Measurements from ENCODE around the gene PYGB. TPM values are rescaled to one million over a fixed set of nuclear protein-coding genes. Genes with fewer than 3 reads are reported as not detected.

PYGB gene
- total and polyA plus RNA-seq, 4 donors: 30.3 to 90.3 (median 47.3) TPM

DNA sequence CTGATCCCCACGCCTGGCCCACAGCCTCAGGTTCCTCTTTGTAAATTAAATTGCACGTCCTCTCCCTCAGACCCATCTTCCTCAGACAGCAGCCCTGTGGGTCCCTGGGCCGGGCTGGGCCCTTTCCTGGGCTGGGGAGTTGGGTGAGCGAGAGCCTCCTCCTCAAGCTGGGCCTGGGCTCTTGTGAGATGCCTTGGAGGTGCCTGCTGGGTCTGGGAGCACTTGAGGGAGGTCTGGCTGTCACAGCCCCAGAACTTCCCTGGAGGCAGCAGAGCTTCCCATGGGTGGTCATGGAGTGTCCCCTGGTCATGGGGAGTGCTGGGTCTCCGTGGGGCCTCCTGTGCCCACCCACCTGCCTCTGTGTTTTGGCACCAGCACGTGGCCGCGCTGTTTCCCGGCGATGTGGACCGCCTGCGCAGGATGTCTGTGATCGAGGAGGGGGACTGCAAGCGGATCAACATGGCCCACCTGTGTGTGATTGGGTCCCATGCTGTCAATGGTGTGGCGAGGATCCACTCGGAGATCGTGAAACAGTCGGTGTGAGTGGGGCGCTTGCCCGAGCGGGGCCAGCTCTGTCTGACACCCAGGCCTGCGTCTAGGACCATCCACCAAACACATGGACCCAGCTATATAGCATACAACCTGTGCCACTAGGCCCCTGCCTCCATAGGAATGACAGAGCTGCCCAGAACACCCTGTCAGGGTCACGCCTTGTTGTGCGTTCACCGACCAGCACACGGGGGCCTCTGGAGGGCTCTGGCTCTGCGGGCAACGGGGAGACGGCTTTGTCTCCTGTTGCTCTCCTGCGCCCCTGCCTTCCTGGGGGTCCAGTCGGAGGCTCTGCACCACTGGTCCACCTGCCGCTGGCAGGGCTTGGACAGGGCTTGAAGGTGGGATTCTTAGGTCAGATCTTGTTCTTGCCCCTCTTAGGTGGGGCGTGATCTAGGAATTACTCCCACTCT, 33.0 kb downstream of the PYGB start:
- H3K9me3 ChIP-seq (ENCODE audit: control insufficient read depth in 4 of 4, insufficient read depth in 3 of 4, low read length in 3 of 4): no peaks in the 10 kb centered on the region
- peaks cover 4 to 91% (median 22%) of the 10 kb centered on the region in 4 donors for H3K36me3 ChIP-seq (ENCODE audit: control insufficient read depth in 4 of 4, insufficient read depth in 4 of 4, low read length in 4 of 4)
- H3K27ac ChIP-seq (ENCODE audit: low read depth in 1 of 2, low read length in 1 of 2): no peak overlapping the region
- DNase-seq: peak in 1 of 3 donors; percentile 11
- WGBS, 2 donors: 96 to 97% methylated on average over 33 of the region's 33 CpGs
- TF ChIP-seq, protein P1, sequence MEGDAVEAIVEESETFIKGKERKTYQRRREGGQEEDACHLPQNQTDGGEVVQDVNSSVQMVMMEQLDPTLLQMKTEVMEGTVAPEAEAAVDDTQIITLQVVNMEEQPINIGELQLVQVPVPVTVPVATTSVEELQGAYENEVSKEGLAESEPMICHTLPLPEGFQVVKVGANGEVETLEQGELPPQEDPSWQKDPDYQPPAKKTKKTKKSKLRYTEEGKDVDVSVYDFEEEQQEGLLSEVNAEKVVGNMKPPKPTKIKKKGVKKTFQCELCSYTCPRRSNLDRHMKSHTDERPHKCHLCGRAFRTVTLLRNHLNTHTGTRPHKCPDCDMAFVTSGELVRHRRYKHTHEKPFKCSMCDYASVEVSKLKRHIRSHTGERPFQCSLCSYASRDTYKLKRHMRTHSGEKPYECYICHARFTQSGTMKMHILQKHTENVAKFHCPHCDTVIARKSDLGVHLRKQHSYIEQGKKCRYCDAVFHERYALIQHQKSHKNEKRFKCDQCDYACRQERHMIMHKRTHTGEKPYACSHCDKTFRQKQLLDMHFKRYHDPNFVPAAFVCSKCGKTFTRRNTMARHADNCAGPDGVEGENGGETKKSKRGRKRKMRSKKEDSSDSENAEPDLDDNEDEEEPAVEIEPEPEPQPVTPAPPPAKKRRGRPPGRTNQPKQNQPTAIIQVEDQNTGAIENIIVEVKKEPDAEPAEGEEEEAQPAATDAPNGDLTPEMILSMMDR (IDR thresholded peaks at IDR 0.05; ENCODE audit: control extremely low read depth, extremely low read depth): no peak
- H3K27me3 ChIP-seq (ENCODE audit: control insufficient read depth in 3 of 3, insufficient read depth in 3 of 3, low read length in 2 of 3): no peaks in the 10 kb centered on the region
- no peak for ATAC-seq (ENCODE audit: insufficient read depth, low FRiP score)
- H3K4me3 ChIP-seq: no peak overlapping the region
- no peak overlapping the region for H3K9ac ChIP-seq (ENCODE audit: insufficient read depth in 1 of 2, low read length in 2 of 2)
- no peaks in the 10 kb centered on the region for H3K4me1 ChIP-seq (ENCODE audit: control insufficient read depth in 5 of 5, insufficient read depth in 5 of 5, low read length in 5 of 5)

DNA sequence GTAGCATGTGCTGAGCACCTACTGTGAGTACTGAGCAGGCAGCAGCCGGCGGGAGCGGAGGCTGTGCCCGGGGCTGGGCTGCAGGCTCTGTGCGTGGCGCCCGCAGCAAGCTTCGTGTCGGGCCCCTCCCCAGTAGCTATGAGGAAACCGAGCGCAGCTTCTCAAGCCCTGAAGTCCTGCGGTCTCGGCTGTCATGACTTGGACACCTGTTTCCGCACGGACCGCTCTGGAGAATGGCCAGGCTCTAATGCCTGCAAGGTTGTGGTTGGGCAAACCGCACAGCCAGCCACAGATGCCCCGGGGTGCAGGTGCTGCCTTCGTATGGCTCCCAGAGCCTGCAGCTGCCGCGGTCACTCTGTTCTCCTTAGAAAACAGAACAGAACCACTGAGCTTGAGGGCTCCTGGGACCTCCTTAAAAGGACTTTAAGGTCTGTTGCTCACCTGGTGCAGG, 33.7 kb downstream of the PYGB start:
- DNase-seq: peak in 1 of 3 donors; percentile 9
- Histone ChIP-seq H3K4me3 (no peak overlapping the region), H3K9ac (ENCODE audit: insufficient read depth in 1 of 2, low read length in 2 of 2) (no peak overlapping the region), H3K36me3 (ENCODE audit: control insufficient read depth in 4 of 4, insufficient read depth in 4 of 4, low read length in 4 of 4) (peaks cover 4 to 90% (median 24%) of the 10 kb centered on the region in 4 donors), H3K4me1 (ENCODE audit: control insufficient read depth in 5 of 5, insufficient read depth in 5 of 5, low read length in 5 of 5) (no peaks in the 10 kb centered on the region), H3K27me3 (ENCODE audit: control insufficient read depth in 3 of 3, insufficient read depth in 3 of 3, low read length in 2 of 3) (no peaks in the 10 kb centered on the region), H3K9me3 (ENCODE audit: control insufficient read depth in 4 of 4, insufficient read depth in 3 of 4, low read length in 3 of 4) (no peaks in the 10 kb centered on the region), H3K27ac (ENCODE audit: low read depth in 1 of 2, low read length in 1 of 2) (no peak overlapping the region)
- 90 to 95% methylated on average over 21 of the region's 21 CpGs for WGBS, 2 donors
- TF ChIP-seq, protein P1 (IDR thresholded peaks at IDR 0.05; ENCODE audit: control extremely low read depth, extremely low read depth): no peak
- ATAC-seq (ENCODE audit: insufficient read depth, low FRiP score): no peak

DNA sequence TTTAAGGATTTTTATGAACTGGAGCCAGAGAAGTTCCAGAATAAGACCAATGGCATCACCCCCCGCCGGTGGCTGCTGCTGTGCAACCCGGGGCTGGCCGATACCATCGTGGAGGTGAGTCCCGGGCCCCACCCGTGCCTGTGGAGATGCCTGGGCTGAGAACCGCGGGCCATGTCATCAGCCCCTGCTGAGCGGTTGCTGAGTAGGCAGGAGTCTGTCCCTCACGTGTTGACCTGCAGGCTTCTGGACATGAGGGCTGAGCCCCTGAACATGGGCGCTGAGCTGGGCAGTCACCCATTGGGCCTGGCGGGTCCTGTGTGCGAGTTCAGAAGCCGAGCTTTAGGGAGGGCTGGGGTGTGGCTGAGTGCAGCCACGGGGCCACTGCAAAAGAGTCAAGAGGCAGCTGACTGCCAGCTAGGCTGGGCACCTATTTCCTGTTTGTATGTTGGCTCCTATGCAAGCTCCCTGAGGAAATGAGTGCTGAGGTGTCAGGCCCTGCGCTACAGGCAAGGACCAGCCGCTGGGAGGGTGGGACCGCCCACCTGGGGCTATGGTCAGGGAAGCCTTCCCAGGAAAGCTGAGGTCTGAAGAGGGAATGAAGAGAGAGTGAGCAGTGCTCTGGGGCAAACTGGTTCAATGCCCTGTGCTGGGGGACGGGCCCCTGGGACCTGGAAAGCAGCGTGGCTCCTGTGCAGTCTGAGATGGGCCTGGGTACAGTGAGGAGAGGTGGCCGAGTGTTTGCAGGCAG, 34.3 kb downstream of the PYGB start:
- Histone ChIP-seq H3K4me3 (no peak overlapping the region), H3K4me1 (ENCODE audit: control insufficient read depth in 5 of 5, insufficient read depth in 5 of 5, low read length in 5 of 5) (no peaks in the 10 kb centered on the region), H3K27me3 (ENCODE audit: control insufficient read depth in 3 of 3, insufficient read depth in 3 of 3, low read length in 2 of 3) (no peaks in the 10 kb centered on the region), H3K27ac (ENCODE audit: low read depth in 1 of 2, low read length in 1 of 2) (no peak overlapping the region), H3K9me3 (ENCODE audit: control insufficient read depth in 4 of 4, insufficient read depth in 3 of 4, low read length in 3 of 4) (no peaks in the 10 kb centered on the region), H3K36me3 (ENCODE audit: control insufficient read depth in 4 of 4, insufficient read depth in 4 of 4, low read length in 4 of 4) (peaks cover 4 to 91% (median 25%) of the 10 kb centered on the region in 4 donors), H3K9ac (ENCODE audit: insufficient read depth in 1 of 2, low read length in 2 of 2) (no peak overlapping the region)
- ATAC-seq (ENCODE audit: insufficient read depth, low FRiP score): no peak
- 91 to 93% methylated on average over 22 of the region's 22 CpGs for WGBS, 2 donors
- peak in 1 of 3 donors; percentile 7 for DNase-seq
- TF ChIP-seq, protein P1 (IDR thresholded peaks at IDR 0.05; ENCODE audit: control extremely low read depth, extremely low read depth): no peak
